Suprapubic skin (tissue), 4 donors: ENCODE results near the gene KRTAP10-6.
"Not testable (repeated sequence)": the region's sequence is repeated elsewhere in the genome, so short reads cannot be mapped to it uniquely, and the experiment has no call there.

ENCODE experiments used
- CTCF ChIP-seq, 2 donors: fragments of 200-600 bp in 1 of 2; fragments of 450-650 bp in 1 of 2; sonication (generic) in 1 of 2; IDR thresholded peaks; one replicate each; pipeline ENCODE4 v1.5.1; 2016 to 2019; ENCODE audit warnings: antibody characterized with exemption in 2 of 2, mild to moderate bottlenecking in 1 of 2, moderate library complexity in 1 of 2
- POLR2A ChIP-seq, 2 donors: fragments of 450-650 bp; IDR thresholded peaks; one replicate each; pipeline ENCODE4 v1.6.1; 2017; ENCODE audit warnings: antibody characterized with exemption in 2 of 2, mild to moderate bottlenecking in 2 of 2, moderate library complexity in 2 of 2
- POLR2AphosphoS5 ChIP-seq, 3 donors: sonication (generic); formaldehyde crosslinking; IDR thresholded peaks; one replicate each; pipeline ENCODE4 v1.6.1; 2017; ENCODE audit warnings: antibody characterized with exemption in 3 of 3

- TF ChIP-seq POLR2A, CTCF, POLR2AphosphoS5 (IDR thresholded peaks at IDR 0.05): not testable (repeated sequence)
These were observed 46.4 kb upstream of the KRTAP10-6 start for GRCh38 chr21:44638506-44639330.
